ENCODE data around the gene DPP6.

Gene DPP6

DNA sequence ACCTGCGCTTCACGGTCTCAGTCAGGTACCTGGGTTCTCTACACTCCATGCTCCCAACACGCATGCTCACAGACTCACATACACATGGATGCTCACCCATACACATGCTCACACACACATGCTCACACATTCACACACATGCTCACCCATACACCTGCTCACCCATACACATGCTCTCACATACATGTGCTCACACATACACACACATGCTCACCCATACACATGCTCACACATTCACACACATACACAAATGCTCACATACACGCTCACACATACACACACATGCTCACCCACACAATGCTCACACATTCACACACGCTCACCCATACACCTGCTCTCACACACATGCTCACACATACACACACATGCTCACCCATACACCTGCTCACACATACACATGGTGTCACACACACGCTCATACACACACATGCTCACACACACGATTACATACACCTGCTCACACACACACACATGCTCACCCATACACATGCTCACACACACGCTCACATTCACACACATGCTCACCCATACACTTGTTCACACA lies 830.8 kb downstream of the DPP6 start:
- TF ChIP-seq, protein P1, sequence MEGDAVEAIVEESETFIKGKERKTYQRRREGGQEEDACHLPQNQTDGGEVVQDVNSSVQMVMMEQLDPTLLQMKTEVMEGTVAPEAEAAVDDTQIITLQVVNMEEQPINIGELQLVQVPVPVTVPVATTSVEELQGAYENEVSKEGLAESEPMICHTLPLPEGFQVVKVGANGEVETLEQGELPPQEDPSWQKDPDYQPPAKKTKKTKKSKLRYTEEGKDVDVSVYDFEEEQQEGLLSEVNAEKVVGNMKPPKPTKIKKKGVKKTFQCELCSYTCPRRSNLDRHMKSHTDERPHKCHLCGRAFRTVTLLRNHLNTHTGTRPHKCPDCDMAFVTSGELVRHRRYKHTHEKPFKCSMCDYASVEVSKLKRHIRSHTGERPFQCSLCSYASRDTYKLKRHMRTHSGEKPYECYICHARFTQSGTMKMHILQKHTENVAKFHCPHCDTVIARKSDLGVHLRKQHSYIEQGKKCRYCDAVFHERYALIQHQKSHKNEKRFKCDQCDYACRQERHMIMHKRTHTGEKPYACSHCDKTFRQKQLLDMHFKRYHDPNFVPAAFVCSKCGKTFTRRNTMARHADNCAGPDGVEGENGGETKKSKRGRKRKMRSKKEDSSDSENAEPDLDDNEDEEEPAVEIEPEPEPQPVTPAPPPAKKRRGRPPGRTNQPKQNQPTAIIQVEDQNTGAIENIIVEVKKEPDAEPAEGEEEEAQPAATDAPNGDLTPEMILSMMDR (IDR thresholded peaks at IDR 0.05): no peak
- no peak overlapping the region for H3K4me3 ChIP-seq
- H3K27ac ChIP-seq: no peak overlapping the region
- DNase-seq (ENCODE audit: low spot score): no peak

DNA sequence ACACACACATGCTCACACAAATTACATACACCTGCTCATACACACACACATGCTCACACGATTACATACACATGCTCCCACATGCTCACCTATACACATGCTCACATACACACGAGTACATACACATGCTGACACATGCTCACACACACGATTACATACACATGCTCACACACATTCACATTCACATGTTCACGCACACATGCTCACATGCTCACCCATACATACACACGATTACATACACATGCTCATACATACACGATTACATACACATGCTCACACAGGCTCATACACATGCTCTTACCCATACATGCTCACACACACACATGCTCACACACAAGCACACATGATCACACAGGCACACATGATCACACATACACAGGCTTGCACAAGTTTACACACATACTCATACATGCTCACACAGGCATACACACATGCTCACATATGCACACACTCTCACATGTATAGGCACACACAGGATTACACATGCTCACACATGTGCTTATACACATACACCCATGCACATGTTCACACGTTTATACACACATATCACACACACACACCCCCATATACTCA lies 832.2 kb downstream of the DPP6 start:
- H3K27ac ChIP-seq: no peak overlapping the region
- DNase-seq (ENCODE audit: low spot score): no peak
- no peak overlapping the region for H3K4me3 ChIP-seq
- TF ChIP-seq, protein P1 (IDR thresholded peaks at IDR 0.05): no peak

DNA sequence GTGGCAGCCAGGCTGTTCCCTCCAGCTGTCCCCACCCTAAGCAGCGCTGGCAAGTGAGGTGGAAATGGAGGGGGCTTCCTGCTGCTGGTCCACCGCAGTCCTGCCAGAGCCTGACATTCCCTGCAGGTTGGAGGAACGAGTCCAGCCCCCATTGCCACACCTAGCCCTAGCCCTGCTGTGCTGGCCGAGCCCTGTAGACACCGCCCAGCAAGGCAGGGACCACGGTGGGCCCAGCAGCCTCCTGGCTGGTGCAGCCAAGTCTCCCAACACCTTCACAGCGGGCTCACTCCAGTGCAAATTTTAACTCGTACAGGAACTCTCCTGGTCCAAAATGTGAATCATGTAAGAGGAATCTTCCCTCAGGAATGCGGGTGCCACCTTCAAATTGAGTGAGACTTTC lies 834.4 kb downstream of the DPP6 start:
- DNase-seq (ENCODE audit: low spot score): no peak
- Histone ChIP-seq H3K27ac (no peak overlapping the region), H3K4me3 (no peak overlapping the region)
- TF ChIP-seq, protein P1 (IDR thresholded peaks at IDR 0.05): no peak

DNA sequence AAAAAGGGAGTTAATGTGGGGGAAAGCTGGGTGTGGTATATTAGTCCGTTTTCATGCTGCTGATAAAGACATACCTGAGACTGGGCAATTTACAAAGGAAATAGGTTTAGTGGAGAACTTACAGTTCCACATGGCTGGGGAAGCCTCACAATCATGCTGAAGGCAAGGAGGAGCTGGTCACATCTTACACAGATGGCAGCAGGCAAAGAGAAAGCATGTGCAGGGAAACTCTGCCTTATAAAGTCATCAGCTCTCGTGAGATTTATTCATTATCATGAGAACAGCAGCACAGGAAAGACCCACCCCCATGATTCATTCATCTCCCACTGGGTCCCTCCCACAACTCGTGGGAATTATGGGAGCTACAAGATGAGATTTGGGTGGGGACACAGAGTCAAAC lies 836.5 kb downstream of the DPP6 start:
- TF ChIP-seq, protein P1 (IDR thresholded peaks at IDR 0.05): no peak
- H3K4me3 ChIP-seq: no peak overlapping the region
- no peak overlapping the region for H3K27ac ChIP-seq
- DNase-seq (ENCODE audit: low spot score): no peak

DNA sequence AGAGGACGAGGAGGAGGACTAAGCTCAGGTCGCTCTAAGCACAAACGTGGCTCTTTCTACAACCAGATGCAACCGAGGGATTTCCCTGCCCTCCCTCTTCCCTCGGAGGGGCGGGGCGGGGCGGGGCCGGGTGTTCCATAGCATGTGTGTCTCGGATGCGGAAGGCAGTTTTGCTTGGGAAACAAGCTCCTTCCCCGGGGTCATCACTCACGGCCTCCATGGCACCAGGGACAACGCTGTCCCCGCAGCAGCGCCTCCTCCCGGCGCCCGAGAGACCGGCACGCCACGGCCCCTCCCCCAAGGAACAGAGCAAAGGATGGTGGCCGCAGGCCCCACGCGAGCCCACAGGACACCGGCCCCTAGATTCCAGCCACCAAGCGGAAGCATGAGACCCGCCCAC lies 840.3 kb downstream of the DPP6 start:
- TF ChIP-seq, protein P1 (IDR thresholded peaks at IDR 0.05): no peak
- no peak for DNase-seq (ENCODE audit: low spot score)
- Histone ChIP-seq H3K27ac (no peak overlapping the region), H3K4me3 (no peak overlapping the region)

DNA sequence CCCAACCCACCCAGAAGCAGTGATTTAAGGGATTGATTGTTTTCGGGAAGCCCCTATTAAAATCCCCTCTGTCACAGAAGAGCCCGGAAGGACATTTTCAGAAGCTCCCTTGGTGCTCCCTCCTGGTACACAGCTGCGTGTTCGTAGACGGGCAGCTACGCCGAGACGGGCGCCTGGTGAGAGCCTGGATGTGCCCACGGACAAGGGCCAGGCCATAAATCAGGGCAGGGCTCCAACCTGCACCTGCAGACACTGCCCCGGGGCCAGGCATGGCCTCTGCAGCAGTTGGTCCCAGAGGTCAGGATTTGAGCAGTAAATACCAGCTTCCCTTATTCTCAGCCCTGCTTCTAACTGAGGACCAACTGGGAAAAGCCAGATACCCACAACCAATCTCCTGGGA lies 843.9 kb downstream of the DPP6 start:
- no peak overlapping the region for H3K27ac ChIP-seq
- no peak for DNase-seq (ENCODE audit: low spot score)
- TF ChIP-seq, protein P1 (IDR thresholded peaks at IDR 0.05): no peak
- H3K4me3 ChIP-seq: no peak overlapping the region

Data from coronary artery (tissue), 2 donors.